Fibroblast of skin of left quadriceps (primary cell): ENCODE measurements around the gene HIPK3.

ENCODE experiments used
- DNase-seq, 2 experiments: peaks; one replicate each; pipeline ENCODE4 v3.0.0-alpha.2; 2013; ENCODE audit warnings: low read depth in 2 of 2

The HIPK3 gene

DNA sequence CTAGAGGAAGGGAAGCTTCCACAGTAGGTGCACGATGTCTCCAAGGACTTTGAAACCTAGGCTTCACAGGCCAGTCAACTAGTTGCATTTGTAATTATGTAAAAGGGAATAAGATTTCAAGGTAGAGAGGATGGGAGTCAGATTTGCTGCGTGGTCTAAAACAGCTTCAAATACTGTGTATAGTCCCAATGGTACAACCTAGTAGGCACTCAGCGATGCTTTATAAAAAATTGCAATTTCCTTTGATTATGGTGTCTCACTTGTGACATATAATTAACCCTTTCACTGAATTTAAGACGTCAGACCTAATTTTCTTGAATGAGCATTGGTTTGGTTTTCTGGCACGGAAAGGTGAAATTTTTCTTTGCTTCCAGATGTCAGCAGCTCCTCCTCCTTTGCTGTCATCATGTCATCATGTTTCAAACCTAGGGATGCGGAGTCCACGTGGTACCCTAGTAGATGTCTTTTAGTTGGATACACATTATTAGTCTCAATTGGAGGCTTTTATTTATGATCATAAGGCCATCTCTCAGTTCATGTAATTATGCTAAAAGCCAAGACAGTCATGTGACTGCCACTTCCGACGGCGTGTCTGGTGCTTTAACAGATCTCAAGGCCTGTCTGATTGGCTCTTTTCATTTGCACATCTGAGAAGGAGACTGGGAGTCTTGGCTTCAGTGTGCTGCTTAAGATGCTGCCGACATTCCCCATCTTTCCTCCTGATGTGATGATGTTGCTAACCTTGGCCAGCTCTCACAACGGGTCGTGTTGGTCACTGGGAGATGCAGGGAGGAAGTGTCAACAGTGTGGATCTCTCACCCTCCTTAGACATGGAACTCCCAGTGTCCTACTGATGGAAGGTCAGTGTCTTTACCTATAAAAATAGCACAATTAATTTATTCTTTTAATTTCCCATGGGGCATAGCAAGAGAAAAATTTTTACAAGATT lies 134.0 kb downstream of the HIPK3 start:
- no peak for DNase-seq

DNA sequence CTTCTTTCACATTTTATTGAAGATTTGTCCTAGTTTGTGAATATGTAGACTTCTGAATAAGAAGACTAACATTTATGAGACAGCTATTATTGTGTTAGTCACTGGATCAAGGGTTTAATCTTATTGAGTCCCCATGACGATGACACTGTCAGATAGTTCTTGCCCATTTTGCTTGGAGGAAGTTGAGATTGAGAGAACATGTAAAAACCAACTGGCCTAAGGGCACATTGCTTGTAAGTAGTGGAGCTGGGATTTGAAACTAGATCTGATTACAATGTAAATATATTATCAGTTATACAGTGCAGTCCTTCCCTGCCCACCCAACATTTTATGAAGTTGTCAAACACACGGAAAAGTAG lies 134.7 kb downstream of the HIPK3 start:
- no peak for DNase-seq

GRCh38 chr11:33394431-33395109 lies 137.4 kb downstream of the HIPK3 start:
- no peak for DNase-seq

GRCh38 chr11:33396361-33396760 lies 139.2 kb downstream of the HIPK3 start:
- DNase-seq: no peak

DNA sequence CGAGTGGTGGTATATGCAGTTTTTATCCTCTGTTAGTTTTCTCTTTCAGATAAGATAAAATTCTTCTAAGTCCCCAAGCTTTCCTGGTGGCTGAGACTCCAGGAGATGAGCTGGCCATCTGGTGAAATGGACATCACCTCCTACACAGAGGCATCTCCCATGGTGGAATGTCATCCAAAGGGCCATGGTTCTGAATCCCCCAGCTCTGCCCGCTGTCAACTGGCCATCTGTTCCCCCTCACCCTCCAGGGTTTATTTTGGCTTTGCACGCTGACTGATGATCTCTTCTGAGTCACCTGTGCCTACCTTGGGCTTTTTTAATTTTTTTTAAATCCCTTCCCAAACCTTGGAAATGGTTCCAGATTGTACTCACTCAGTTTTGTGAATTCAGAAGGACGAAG lies 142.2 kb downstream of the HIPK3 start:
- DNase-seq: no peak

DNA sequence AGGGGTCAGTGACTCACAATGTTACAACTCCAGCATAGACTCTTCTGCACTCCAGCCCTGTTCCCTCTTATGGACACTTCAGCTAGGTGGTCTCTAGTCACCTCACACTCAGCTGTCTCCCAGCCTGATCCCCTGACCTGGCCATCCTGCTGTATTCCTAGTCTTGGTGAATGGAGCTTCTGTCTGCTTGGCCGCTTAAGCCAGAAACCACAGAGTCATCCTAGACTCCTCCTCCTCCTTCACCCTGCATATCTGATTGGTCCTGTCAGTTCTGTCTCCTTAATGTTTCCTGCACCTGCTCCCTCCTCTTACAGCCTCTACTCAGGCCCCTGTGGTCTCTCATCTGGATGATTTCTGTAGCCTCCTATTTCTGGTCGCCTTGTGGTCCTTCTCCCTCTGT lies 144.9 kb downstream of the HIPK3 start:
- DNase-seq: no peak

GRCh38 chr11:33403344-33403743 lies 146.2 kb downstream of the HIPK3 start:
- DNase-seq: no peak

GRCh38 chr11:33405834-33406602 lies 148.8 kb downstream of the HIPK3 start:
- no peak for DNase-seq
